ENCODE results near the gene NBL1. TPM values are rescaled to one million over a fixed set of nuclear protein-coding genes. Genes with fewer than 3 reads are reported as not detected.

The NBL1 gene
- total and polyA plus RNA-seq, 9 of the 15 experiments (the other 6 are each of a cell fraction or from before 2014, with no cell fraction given) = 0.10 to 3.7 (median 1.8) TPM; not detected in 1

GRCh38 chr1:19596065-19596713 lies 47.9 kb upstream of the NBL1 start (continued):
- TF ChIP-seq, protein P1, sequence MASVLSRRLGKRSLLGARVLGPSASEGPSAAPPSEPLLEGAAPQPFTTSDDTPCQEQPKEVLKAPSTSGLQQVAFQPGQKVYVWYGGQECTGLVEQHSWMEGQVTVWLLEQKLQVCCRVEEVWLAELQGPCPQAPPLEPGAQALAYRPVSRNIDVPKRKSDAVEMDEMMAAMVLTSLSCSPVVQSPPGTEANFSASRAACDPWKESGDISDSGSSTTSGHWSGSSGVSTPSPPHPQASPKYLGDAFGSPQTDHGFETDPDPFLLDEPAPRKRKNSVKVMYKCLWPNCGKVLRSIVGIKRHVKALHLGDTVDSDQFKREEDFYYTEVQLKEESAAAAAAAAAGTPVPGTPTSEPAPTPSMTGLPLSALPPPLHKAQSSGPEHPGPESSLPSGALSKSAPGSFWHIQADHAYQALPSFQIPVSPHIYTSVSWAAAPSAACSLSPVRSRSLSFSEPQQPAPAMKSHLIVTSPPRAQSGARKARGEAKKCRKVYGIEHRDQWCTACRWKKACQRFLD (CRISPR knock-in tag; IDR thresholded peaks at IDR 0.05) = peak; percentile 77
- TF ChIP-seq NFYB (IDR thresholded peaks at IDR 0.05; ENCODE audit: extremely low read depth, insufficient read length) (no peak), CREM (IDR thresholded peaks at IDR 0.05; ENCODE audit: low read depth) (no peak), ZBTB5 (IDR thresholded peaks at IDR 0.05) (0 out of 2 replicates have a peak, but pooled peaks have one; percentile 45), CSDE1 (IDR thresholded peaks at IDR 0.05) (no peak), ZNF121 (CRISPR knock-in tag; conservative IDR thresholded peaks at IDR 0.05) (no peak), ATF1 (CRISPR knock-in tag; IDR thresholded peaks at IDR 0.05) (no peak), ATF1 (tag; IDR thresholded peaks at IDR 0.05) (no peak), FOS (IDR thresholded peaks at IDR 0.05; ENCODE audit: extremely low read depth, insufficient read length) (no peak), ZNF354B (CRISPR knock-in tag; IDR thresholded peaks at IDR 0.05) (no peak), DNMT1 (IDR thresholded peaks at IDR 0.05) (no peak), NFIC (IDR thresholded peaks at IDR 0.05) (no peak), PTRF (tag; IDR thresholded peaks at IDR 0.05) (no peak), RBBP5 (IDR thresholded peaks at IDR 0.05; ENCODE audit: borderline replicate concordance, insufficient read depth, low read length, poor library complexity, severe bottlenecking) (no peak), TCF7L2 (IDR thresholded peaks at IDR 0.05; ENCODE audit: low read depth, low read length) (peak; percentile 75; the same call in 1 of the 2 replicates)
- TF ChIP-seq, protein P2, sequence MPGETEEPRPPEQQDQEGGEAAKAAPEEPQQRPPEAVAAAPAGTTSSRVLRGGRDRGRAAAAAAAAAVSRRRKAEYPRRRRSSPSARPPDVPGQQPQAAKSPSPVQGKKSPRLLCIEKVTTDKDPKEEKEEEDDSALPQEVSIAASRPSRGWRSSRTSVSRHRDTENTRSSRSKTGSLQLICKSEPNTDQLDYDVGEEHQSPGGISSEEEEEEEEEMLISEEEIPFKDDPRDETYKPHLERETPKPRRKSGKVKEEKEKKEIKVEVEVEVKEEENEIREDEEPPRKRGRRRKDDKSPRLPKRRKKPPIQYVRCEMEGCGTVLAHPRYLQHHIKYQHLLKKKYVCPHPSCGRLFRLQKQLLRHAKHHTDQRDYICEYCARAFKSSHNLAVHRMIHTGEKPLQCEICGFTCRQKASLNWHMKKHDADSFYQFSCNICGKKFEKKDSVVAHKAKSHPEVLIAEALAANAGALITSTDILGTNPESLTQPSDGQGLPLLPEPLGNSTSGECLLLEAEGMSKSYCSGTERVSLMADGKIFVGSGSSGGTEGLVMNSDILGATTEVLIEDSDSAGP (CRISPR knock-in tag; IDR thresholded peaks at IDR 0.05) = no peak
- TF ChIP-seq, protein P3, sequence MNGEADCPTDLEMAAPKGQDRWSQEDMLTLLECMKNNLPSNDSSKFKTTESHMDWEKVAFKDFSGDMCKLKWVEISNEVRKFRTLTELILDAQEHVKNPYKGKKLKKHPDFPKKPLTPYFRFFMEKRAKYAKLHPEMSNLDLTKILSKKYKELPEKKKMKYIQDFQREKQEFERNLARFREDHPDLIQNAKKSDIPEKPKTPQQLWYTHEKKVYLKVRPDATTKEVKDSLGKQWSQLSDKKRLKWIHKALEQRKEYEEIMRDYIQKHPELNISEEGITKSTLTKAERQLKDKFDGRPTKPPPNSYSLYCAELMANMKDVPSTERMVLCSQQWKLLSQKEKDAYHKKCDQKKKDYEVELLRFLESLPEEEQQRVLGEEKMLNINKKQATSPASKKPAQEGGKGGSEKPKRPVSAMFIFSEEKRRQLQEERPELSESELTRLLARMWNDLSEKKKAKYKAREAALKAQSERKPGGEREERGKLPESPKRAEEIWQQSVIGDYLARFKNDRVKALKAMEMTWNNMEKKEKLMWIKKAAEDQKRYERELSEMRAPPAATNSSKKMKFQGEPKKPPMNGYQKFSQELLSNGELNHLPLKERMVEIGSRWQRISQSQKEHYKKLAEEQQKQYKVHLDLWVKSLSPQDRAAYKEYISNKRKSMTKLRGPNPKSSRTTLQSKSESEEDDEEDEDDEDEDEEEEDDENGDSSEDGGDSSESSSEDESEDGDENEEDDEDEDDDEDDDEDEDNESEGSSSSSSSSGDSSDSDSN (IDR thresholded peaks at IDR 0.05; ENCODE audit: borderline replicate concordance in 1 of 2, low read depth in 2 of 2, low read length in 2 of 2) = no peak
- TF ChIP-seq, protein P4, sequence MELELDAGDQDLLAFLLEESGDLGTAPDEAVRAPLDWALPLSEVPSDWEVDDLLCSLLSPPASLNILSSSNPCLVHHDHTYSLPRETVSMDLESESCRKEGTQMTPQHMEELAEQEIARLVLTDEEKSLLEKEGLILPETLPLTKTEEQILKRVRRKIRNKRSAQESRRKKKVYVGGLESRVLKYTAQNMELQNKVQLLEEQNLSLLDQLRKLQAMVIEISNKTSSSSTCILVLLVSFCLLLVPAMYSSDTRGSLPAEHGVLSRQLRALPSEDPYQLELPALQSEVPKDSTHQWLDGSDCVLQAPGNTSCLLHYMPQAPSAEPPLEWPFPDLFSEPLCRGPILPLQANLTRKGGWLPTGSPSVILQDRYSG (tag; conservative IDR thresholded peaks at IDR 0.05; ENCODE audit: low read depth) = peak; percentile 62; the same call in 1 of the 2 replicates
